Stimulated activated CD8-positive, alpha-beta memory T cell treated with anti-CD3 and anti-CD28 coated beads, Interleukin-15, amount 100 ng/mL, for 48 hours (primary cell): ENCODE results near the gene GPR45.

Experiments
- DNase-seq, 2 donors: peaks; one replicate each; pipeline ENCODE4 v3.0.0-alpha.2; 2020; ENCODE audit warnings: low read depth in 2 of 2

The GPR45 gene

DNA sequence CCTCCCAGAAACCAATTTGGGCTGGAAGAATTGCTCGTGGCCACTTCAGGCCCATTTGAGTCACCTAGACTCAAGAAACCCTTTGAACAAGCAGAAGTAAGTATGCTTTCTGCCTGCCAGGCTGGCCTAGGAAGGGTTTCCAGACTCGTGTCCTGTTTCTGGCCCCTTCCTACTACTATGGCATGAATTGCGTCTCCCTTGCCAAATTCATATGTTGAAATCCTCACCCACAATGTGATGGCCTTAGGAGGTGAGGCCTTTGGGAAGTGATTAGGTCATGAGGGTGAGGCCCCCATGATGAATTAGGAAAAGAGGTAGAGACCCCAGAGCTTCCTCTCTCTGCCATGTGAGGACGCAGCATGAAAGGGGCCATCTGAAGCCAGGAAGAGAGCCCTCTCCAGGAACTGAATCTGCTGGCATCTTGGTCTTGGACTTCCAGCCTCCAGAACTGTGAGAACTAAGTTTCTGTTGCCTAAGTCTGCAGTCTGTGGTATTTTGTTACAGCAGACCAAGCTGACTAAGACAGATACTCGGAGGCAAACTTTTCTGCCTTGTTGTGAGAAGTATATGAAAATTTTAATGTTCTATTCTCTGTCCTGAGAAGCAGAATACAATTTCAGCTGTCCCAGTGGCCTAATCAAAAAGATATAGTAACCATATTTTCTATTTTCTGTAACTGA lies 13.1 kb downstream of the GPR45 start:
- no peak for DNase-seq

DNA sequence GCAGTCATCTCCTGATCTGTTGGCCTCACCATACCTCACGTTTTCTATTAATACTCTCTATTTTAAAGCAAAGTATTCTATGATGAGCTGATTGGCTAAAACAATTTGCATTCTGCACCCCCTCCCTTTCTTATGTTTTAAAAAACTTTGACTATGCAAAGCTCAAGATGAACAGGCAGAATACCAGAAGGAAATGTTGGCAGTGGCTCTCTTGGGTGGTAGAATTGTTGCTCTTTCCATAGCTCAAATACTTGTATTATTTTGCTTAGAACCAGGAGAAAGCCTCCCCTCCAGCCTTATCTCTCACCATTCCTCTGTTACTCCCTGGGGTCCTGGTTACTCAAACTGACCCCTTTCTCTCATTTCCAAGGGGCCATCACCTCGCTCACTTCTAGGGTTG lies 14.4 kb downstream of the GPR45 start:
- no peak for DNase-seq

DNA sequence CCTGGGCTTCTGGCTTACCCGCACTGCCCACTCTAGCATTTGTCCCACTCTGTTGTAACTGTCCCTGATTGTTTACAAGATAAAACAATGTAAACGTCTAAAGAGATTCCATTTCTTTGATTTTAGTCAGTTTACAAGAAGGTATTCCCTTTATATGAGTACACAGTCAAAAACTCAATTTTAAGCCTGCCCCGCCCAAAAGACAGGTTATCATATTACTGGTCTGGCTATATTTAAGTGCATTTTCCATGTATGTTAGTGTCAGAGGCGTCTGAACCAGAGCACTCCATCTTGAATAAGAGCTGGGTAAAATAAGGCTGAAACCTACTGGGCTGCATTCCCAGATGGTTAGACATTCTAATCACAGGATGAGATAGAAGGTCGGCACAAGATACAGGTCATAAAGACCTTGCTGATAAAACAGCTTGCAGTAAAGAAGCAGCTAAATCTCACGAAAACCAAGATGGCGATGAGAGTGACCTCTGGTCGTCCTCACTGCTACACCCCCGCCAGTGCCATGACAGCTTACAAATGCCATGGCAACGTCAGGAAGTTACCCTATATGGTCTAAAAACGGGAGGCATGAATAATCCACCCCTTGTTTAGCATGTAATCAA lies 15.0 kb downstream of the GPR45 start:
- no peak for DNase-seq

DNA sequence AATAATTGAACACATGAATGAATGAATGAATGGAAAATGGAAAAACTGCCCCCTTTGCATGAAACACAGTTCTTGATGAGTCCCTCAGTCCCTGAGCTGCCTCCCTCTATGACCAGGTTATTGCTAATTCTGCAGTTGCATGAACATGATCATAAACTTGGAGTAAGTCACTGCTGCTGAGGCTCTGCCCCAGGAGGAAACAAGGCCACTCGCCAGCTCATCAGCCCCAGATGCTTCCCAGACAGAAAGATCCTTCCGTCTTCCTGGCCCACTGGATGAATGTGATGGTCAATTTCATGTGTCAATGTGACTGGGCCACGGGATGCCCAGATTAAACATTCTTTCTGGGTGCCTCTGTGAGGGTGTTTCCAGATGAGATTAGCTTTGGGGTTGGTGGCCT lies 16.4 kb downstream of the GPR45 start:
- DNase-seq: no peak

DNA sequence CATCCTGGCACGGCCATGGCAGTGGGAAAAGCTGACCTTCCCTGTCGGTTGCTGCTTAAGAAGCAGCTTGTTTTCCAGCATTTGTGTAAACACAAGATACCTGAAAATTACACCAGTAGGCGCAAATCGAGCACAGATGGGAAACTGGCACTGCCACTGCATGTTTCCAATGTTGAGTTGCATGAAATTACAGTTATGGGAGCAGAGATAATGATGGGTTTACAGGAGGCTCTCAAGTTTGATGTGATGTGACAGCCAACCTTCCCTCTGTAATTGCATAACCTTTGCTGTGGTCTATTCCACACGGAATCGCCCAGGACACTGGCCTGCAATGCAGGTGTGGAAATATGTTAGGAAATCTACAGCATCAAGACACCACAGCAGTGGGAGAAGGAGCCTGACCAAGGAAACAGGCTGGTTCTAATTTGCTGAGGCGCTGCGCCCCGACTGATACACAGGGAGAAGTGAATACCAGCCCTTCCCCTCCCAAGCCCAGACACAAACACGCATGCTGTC lies 17.4 kb downstream of the GPR45 start:
- no peak for DNase-seq

DNA sequence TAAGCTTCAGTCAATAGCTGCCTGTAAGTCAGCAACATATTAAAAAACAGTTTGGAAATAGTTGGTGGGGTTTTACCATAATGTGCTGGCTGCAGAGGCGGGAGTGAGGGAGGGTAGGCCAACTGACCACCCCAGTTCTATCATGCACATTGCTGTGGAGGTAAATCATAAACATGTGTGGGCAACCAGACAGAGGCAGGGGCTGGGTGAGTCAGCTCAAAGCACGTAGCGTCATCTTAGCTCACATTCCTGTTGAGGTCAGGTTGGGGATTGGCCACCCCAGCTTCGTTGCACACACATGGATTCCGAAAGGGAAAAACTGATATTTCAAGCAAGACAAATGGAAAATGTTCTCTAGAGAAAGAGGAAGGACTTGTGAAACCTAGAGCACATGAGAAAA lies 19.5 kb downstream of the GPR45 start:
- DNase-seq: no peak

DNA sequence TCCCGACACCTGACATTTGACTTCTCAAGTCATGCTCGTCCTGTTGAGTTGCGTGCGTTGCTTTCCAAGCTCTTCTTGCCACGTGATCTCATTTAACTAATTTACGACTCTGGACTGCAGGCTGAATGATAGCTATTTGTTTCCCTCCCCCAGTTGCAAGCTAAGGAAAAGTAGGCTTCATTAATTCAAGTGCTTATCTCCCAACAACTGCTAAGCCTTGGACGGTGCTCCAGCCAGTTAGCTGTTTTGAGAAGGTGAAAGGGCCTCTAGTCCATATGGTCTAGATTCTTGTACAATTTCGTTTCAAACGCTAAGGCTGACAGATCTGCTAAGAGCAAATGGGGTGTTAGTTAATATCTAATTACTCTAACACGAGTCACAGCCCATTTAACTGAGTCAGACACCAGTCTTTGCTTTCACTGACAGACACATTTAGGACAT lies 21.1 kb downstream of the GPR45 start:
- no peak for DNase-seq

DNA sequence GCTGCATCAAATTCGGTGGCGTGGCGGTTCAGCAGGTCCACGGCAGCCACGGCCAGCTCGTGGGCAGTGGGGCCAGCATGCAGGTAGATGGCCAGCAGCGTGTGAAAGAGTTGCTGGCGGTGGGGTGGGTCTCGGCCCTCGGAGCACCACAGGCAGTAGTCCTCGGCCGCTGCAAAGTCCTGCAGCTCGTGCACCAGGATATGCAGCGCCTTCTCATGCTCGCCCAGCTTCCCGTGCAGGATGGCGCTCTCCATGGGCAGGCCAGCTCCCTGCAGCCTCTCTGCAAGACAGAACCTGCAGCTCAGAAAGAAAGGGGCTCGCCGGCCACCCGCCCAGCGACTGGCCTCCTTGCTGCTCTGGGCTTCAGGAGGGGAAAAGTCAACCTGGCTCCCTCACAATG lies 27.9 kb downstream of the GPR45 start:
- DNase-seq: no peak

DNA sequence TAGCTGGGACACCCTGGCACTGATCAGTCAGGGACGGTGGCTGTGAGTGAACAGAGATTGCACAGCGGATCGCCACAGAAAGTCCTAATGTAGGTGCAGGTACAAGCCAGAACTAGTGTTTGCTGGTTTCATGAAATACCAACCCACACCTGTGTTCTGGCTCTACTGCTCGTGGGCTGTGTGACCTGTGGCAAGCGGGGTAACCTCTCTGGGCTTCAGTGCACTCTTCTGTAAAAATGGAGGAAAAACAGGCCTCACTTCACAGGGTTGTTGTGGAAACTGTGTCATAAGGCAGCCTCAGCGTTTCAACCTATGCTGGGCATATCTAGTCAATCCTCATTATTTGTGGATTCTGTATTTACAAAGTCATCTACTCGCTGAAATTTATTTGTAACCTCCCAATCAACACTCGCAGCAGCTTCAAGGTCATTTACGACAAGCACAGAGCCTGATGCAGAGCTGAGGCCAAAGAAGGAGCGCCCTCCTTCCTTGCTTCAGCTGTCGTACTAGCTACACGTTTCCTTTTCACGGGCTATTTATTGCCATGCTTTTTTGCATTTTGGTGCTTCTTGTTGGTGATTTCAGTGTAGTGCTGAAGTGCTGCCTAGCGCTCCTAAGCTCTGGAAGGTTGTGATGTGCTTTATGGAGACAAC lies 30.0 kb downstream of the GPR45 start:
- no peak for DNase-seq

DNA sequence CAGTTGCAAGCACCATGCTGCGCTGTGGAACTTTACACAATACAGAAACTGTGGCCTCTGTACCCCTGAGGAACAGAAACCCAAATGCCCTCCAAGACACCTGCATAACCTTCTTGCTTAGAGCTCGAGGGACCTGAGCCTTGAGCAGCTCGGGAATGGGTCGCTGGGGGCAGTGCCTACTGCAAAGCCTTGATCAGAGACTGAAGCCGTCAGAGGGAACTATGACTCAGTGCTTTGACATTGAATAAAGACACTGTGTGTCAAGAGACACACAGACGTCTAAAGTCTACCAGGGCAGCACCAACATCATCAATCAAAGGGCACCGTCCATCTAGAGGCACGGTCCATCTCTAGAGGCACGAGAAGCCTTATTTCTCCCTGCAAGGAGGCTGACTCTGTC lies 30.6 kb downstream of the GPR45 start:
- DNase-seq: no peak

DNA sequence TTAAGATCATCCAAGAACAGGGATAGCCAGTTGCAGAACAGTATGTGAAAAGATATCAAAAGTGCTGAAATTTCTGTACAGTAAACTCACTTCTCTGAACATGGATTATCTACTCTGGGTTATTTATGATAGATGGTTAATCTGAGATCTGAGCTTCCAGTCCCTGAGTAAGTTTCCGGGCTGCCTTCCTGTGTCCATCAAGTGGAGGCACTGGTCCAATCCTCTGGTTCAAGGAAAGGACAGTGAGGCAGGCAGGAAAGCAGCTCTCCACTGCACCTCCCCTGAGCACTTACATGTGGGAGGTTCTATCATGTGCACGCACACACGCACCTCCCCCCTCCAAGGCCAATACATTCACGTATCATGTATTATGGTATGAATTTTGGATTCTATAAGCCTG lies 32.5 kb downstream of the GPR45 start:
- no peak for DNase-seq

DNA sequence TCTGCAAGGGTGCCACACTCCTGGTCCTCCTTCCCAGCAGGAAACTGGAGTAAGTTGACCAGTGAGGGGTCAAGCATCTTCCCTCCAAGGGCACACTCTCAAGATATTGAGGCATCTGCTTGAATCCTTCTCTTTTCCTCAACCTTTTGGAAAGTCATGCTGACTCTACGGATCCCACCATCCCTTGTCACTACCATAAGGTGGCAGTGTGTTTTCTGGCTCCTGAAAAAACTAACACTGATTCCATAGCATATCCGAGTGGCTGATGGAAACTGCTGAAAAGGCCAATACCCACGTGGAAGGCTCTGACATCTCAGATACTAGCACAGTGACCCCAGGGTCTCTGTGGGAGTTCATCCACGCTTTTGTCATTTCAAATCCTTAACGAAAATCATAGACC lies 37.1 kb downstream of the GPR45 start:
- DNase-seq: no peak

DNA sequence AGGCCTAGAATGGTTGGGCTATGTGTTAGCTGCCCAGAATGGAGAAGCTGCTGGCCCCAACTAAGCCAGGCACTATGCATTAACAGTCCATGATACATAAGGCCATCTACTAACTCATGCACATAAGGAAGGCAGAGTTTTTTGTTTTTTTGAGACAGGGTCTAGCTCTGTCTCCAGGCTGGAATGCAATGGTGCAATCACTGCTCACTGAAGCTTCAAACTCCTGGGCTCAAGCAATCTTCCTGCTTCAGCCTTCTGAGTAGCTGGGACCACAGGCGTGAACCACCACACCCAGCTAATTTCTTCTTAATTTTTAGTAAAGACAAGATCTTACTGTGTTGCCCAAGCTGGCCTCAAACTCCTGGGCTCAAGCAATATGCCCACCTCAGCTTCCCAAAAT lies 37.6 kb downstream of the GPR45 start:
- no peak for DNase-seq

DNA sequence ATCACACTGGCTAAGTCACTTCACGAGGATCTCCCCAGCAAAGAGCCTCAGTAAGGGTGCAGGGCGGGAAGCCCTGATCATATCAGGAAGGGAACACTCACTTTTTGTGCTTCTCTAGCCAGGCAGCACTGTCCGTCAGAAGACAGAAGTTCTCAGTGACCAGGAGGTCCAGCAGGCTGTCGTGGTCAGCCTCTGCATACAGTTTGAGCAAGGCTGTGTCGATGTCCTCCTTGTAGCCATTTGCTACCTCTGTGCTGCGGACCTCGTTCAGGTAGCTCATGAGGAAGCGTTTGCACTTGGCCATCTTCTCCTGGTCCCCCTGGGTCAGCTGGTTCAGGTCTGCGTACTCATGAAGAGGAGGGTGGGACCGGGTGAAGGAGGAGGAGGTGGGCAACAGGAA lies 38.7 kb downstream of the GPR45 start:
- no peak for DNase-seq

DNA sequence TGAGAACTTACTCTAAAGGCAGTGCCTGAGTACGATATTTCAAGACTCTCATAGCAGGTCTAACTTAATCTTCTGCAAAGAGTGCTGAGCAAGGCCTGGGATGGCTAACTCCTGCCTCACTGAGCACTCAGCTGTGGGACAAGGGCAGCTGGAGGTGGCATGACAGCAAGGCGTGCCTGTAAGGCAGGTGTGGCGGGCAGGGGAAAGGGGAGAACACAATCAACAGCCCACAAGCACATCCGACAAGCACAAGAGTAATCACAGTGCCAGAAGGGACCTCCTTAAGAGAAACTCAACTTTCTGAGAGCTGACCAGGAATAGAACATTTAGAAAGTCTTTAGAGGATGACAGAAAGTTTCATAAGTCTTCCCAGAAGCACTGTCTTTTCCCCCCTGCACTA lies 42.0 kb downstream of the GPR45 start:
- DNase-seq: no peak

DNA sequence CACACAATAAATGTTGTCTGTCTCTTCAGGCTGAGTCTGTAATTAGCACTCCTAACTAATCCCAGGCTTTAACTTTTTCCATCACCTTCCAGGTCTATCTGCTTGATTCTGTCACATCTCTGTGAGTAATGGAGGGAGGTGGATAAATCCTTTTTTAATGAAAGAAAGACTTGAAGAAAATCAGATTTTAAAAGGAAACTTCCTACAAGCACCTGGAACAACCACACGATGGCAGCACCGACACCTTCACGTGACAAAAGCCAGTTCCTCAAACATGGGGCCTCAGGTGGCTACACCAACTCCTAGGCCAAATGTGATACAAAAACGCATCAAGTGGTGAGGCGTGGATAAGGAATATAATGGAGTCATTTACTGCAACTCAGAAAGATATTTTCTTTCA lies 46.1 kb downstream of the GPR45 start:
- DNase-seq: peak; percentile 1 to 6

DNA sequence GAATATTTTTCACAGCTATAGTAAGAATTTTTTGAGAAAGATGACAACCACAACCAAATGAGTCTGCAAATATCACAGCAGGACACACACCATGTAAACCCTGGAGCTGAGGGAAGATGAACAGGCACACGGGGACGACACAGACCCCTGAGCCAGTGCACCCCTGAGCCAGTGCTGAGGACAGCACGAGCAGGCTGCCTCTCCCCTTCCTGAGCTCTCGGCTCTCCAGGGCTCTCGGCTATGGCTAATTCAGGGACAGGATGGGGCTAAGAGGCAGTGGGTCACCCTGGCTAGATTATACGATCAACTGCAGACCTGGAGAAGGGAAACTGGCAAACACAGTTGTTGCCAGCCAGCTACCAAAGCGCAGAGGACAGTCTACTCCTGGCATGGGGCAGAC lies 46.6 kb downstream of the GPR45 start:
- DNase-seq: no peak

DNA sequence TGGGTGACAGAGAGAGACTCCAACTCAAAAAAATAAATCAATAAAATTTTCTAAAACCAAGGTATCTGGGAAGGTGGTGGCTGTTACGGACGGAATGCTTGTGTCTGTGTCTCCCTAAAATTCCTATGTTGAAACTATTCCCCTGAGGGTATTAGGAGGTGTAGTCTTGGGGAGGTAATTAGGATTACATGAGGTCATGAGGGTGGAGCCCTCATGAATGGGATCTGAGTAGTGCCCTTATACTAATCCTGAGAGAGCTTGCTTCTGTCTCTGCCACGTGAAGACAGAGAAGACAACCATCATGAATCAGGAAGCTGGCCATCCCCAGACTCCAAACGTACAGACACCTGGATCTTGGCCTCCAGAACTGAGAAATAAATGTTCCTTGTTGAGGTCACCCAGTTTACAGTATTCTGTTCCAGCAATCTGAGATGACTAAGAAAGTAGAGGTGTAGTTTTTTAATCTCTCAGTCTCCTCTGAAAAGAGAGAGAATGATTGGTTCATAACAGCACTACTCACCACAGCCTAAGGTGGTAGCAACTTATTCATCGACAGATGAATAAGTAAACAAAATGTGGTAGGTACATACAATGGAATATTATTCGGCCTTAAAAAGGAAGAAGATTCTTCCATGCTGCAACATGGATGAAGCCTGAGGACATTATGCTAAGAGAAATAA lies 49.6 kb downstream of the GPR45 start:
- no peak for DNase-seq

DNA sequence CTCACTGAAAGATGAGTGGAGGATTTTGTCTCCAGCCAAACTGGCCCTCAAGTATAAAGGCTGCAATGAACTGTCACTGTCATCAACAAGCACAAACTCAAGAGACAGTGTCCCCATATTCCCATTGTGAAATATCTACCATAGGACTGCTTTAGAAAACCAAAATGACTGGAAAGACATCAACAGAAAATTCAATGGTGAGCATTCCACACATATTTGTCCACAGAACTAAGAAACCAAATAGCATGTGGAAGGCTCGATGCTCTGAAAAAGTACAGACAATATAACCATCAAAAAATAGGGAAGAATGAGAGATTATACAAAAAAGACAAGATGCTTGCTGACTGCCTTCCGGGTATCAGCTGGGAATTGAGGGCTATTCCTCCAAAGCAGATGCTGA lies 50.4 kb downstream of the GPR45 start:
- no peak for DNase-seq
